Activated T-cell treated with anti-CD3 and anti-CD28 coated beads, Interleukin-2, amount 50 U/mL, for 4 hours (primary cell): Measurements from ENCODE around the gene CT47C1. TPM values are rescaled to one million over a fixed set of nuclear protein-coding genes. Genes with fewer than 3 reads are reported as not detected.
"Not testable (repeated sequence)": the region's sequence is repeated elsewhere in the genome, so short reads cannot be mapped to it uniquely, and the experiment has no call there.

Source experiments
- ATAC-seq, 2 donors: fragments of 200-7000 bp; cut with Tn5 transposase; one replicate each; pipeline ENCODE4 v1.10.0; 2021
- DNase-seq: peaks from one replicate; pipeline ENCODE4 v3.0.0-alpha.2; 2020
- H3K27me3 Mint-ChIP-seq: one replicate; pipeline ENCODE4 v1.8.0; 2021; ENCODE audit warnings: low read depth, mixed read lengths
- H3K36me3 Mint-ChIP-seq: one replicate; pipeline ENCODE4 v1.8.0; 2022; ENCODE audit warnings: mixed read lengths; ENCODE audit not compliant: insufficient read depth
- H3K4me1 Mint-ChIP-seq: one replicate; pipeline ENCODE4 v1.8.0; 2021; ENCODE audit warnings: low read depth, mixed read lengths
- H3K4me3 Mint-ChIP-seq: one replicate; pipeline ENCODE4 v1.8.0; 2021; ENCODE audit warnings: mild to moderate bottlenecking, moderate library complexity, mixed read lengths
- H3K9me3 Mint-ChIP-seq: one replicate; pipeline ENCODE4 v1.8.0; 2021; ENCODE audit warnings: mixed read lengths
- total RNA-seq, 3 donors: library from RNA; stranded (reverse); gene quantifications; one replicate each; pipeline ENCODE4 v1.2.1, GENCODE V29; 2021

The CT47C1 gene
- total RNA-seq: not detected

DNA sequence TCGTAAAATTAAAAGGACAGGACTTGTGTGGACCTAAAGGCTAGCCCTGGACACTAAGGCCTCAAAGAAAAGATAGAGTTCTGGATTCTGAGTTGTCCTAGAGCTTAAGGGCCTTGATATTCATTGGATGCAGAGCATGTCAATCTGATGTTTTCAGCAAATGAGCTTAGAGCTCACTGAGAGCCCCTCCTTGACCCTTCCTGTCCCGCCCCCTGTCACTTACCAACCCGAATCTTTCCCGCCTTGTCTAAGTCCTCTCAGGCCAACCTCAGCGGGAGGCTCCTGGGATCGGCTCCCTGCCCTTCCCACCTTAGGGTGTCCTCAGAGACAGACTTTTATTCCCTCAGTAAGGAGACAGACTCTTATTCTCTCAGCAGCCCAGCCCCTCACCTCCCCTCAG, at the start of gene CT47C1:
CT47C1 (plus strand) TSS at position 250 of the 400 bp plus-strand sequence. CDS start 233 bp downstream, outside the sequence.
- Mint-ChIP-seq H3K9me3 (no peaks in the 10 kb centered on the region), H3K4me1 (no peaks in the 10 kb centered on the region), H3K27me3 (peaks cover 2% of the 10 kb centered on the region), H3K36me3 (no peaks in the 10 kb centered on the region), H3K4me3 (no peak within 1 kb of the TSS)
- no peak for DNase-seq
- no peak for ATAC-seq

DNA sequence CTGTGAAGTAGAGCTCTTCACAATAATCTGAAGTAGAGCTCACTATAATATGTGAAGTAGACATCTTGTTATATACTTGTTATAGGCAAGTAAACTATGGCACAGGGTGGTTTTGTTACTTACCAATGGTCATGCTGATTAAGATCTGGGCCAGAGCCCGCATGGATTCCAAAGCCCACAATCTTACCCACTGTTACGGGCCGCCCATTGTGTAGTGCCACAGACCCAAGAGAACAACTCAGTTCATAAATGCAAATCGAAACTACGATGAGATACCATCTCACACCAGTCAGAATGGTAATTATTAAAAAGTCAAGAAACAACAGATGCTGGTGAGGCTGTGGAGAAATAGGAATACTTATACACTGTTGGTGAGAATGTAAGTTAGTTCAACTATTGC, 46.9 kb upstream of the CT47C1 start:
- Mint-ChIP-seq H3K9me3 (no peaks in the 10 kb centered on the region), H3K4me1 (no peaks in the 10 kb centered on the region), H3K4me3 (no peak overlapping the region), H3K36me3 (no peaks in the 10 kb centered on the region), H3K27me3 (no peaks in the 10 kb centered on the region)
- ATAC-seq: no peak
- DNase-seq: no peak

- DNase-seq, H3K36me3 Mint-ChIP-seq, H3K27me3 Mint-ChIP-seq, H3K4me1 Mint-ChIP-seq, H3K4me3 Mint-ChIP-seq, H3K9me3 Mint-ChIP-seq, ATAC-seq: not testable (repeated sequence)
Observed at GRCh38 chrX:119026344-119026743, 46.4 kb upstream of the CT47C1 start.

DNA sequence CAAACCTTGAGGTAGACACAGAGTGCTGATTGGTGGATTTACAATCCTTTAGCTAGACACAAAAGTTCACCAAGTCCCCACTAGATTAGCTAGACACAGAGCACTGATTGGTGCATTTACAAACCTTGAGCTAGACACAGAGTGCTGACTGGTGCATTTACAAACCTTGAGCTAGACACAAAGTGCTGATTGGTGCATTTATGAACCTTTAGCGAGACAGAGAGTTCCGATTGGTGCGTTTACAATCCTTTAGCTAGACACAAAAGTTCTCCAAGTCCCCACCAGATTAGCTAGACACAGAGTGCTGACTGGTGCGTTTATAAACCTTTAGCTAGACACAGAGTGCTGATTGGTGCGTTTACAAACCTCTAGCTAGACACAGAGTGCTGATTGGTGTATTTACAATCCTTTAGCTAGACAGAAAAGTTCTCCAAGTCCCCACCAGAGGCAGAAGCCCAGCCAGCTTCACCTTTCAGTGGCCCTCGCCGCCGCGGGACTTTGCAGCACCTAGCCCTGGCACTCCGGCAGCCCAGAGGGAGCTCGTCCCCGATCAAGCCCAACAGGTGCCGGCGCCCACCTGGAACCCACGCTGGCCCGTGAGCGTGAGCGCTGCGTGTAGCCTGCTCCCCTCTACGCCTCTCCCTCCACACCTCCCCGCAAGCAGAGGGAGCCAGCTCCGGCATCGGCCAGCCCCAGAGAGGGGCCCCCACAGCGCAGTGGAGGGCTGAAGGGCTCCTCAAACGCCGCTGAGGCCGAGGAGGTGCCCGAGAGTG, 44.6 kb upstream of the CT47C1 start:
- H3K4me3 Mint-ChIP-seq, H3K9me3 Mint-ChIP-seq, H3K4me1 Mint-ChIP-seq, H3K36me3 Mint-ChIP-seq, H3K27me3 Mint-ChIP-seq, ATAC-seq, DNase-seq: not testable (repeated sequence)

DNA sequence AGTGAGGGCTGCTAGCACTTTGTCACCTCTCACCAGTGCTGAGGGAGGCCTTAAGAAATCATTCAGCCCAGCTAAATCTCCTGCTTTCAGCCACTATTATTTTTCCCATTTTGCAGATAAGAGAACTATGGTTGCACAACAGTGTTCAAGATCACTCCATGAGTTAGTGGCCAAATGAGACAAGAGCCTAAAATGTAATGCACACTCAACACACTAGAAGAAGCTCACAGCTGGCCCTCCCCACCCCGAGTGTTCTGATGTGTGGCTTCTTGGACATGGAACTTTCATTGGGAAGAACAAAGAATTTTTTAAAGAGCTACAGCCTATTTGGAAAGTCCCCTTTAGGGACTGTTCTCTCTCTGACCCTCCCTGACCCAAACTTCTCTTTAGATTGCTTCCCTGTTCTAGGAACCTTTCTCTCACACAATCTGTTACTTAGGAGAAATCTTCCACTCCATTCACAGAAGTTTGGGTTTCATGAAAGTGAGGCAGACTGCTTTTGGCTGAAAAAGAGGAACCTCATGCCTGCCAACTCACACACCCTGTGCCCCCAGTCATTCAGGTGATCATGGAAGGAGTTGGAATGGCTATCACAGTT, 44.0 kb upstream of the CT47C1 start:
- no peak for DNase-seq
- Mint-ChIP-seq H3K27me3 (peaks cover 5% of the 10 kb centered on the region), H3K9me3 (no peaks in the 10 kb centered on the region), H3K4me3 (no peak overlapping the region), H3K4me1 (no peaks in the 10 kb centered on the region), H3K36me3 (no peaks in the 10 kb centered on the region)
- ATAC-seq: no peak

- H3K4me1 Mint-ChIP-seq, ATAC-seq, DNase-seq, H3K4me3 Mint-ChIP-seq, H3K27me3 Mint-ChIP-seq, H3K36me3 Mint-ChIP-seq, H3K9me3 Mint-ChIP-seq: not testable (repeated sequence)
Observed at GRCh38 chrX:119029656-119030055, 43.1 kb upstream of the CT47C1 start.

DNA sequence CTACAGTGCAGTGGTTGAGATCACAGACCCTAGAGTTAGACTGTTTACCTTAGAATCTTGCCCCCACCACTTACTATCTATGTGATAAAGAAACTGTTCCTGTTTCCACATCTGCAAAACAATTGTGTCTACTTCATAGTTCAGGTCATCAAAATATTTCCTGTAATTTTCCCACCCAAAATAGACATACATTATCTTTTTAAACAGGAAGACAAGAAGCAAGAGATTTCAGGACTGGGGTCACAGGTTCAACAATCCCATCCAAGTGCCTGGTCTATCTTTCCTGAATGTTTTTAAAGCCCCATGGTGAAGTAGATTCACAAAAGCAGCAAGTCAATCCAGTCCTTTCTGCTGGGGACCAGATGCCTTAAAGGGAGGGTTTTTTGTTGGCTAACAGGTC, 41.8 kb upstream of the CT47C1 start:
- DNase-seq (no peak), ATAC-seq (no peak)
- Mint-ChIP-seq H3K9me3 (peaks cover 5% of the 10 kb centered on the region), H3K36me3 (no peaks in the 10 kb centered on the region), H3K4me3 (no peak overlapping the region), H3K27me3 (peaks cover 5% of the 10 kb centered on the region), H3K4me1 (no peaks in the 10 kb centered on the region)

- H3K4me3 Mint-ChIP-seq: no peak overlapping the region
- ATAC-seq (no peak), DNase-seq (no peak)
- H3K9me3 Mint-ChIP-seq: peaks cover 5% of the 10 kb centered on the region
- no peaks in the 10 kb centered on the region for H3K36me3 Mint-ChIP-seq
- H3K27me3 Mint-ChIP-seq: peaks cover 5% of the 10 kb centered on the region
- H3K4me1 Mint-ChIP-seq: no peaks in the 10 kb centered on the region
Observed at GRCh38 chrX:119036107-119037029, 36.4 kb upstream of the CT47C1 start.

DNA sequence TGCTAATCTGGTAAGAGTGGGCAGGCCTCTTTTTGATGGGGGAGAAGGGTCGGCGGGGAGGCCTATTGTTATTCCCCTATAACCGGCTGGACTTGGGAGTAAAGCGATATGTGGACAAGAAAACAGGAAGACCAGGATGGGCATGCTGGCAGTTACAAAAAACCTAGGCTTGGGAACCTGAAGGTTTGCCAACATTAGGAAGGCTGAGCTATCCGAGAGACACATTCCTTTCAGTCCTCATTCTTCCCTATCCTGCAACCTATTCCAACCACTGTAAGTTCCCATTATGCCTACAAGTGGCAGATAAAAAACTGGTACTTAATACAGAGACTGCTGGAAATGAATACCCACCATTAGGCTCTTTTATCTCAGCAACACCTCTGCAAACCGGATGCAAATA, 32.4 kb upstream of the CT47C1 start:
- DNase-seq (no peak), ATAC-seq (no peak)
- Mint-ChIP-seq H3K36me3 (no peaks in the 10 kb centered on the region), H3K27me3 (no peaks in the 10 kb centered on the region), H3K4me3 (no peak overlapping the region), H3K4me1 (no peaks in the 10 kb centered on the region), H3K9me3 (no peaks in the 10 kb centered on the region)

- Mint-ChIP-seq H3K4me3 (no peak overlapping the region), H3K27me3 (no peaks in the 10 kb centered on the region), H3K36me3 (no peaks in the 10 kb centered on the region), H3K9me3 (no peaks in the 10 kb centered on the region), H3K4me1 (no peaks in the 10 kb centered on the region)
- ATAC-seq: no peak
- no peak for DNase-seq
Observed at GRCh38 chrX:119041175-119041574, 31.6 kb upstream of the CT47C1 start.

DNA sequence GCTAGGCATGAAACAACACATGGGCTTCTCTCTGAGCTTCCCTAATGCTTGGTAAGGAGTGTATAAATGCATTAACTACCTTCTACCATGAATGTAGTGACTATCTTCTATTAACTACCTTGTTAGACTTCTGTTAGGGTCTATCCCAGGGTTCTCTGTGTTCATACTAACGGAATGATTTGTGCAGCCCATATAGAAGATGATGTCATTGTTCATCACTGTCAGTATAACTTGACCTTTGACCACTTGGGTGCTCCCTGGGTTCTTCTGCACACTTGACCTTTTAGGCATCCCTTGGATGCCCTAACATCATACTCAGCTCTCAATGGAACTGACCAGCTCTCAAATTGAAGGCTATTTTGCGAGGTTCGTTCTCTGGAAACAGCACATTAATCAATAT, 30.8 kb upstream of the CT47C1 start:
- H3K36me3 Mint-ChIP-seq: no peaks in the 10 kb centered on the region
- H3K9me3 Mint-ChIP-seq: no peaks in the 10 kb centered on the region
- ATAC-seq: no peak
- no peak overlapping the region for H3K4me3 Mint-ChIP-seq
- H3K27me3 Mint-ChIP-seq: no peaks in the 10 kb centered on the region
- H3K4me1 Mint-ChIP-seq: no peaks in the 10 kb centered on the region
- DNase-seq: no peak

DNA sequence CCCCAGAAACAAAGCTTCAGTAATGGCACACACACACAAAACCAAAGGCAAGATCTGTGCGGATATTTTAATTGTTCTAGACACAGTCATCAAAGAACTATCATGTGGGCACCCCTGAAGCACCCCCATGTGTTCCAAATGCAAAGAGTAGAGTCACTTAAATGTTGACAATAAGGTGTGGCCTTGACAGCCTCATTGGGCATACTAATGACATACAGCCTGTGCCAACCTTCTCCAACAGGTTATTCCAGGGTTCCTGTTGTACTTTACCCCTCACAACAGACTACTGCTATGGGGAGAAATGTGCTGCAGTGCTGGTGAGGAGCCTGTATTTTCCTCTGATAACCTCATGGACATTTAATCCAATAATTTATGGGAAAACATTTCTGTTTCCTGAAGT, 29.8 kb upstream of the CT47C1 start:
- ATAC-seq (no peak), DNase-seq (no peak)
- H3K4me1 Mint-ChIP-seq: no peaks in the 10 kb centered on the region
- H3K27me3 Mint-ChIP-seq: no peaks in the 10 kb centered on the region
- H3K4me3 Mint-ChIP-seq: no peak overlapping the region
- H3K9me3 Mint-ChIP-seq: no peaks in the 10 kb centered on the region
- no peaks in the 10 kb centered on the region for H3K36me3 Mint-ChIP-seq

- Mint-ChIP-seq H3K9me3 (no peaks in the 10 kb centered on the region), H3K4me1 (no peaks in the 10 kb centered on the region), H3K27me3 (no peaks in the 10 kb centered on the region), H3K36me3 (no peaks in the 10 kb centered on the region), H3K4me3 (no peak overlapping the region)
- no peak for ATAC-seq
- DNase-seq: no peak
Observed at GRCh38 chrX:119045884-119046283, 26.9 kb upstream of the CT47C1 start.

- H3K36me3 Mint-ChIP-seq: no peaks in the 10 kb centered on the region
- ATAC-seq (no peak), DNase-seq (no peak)
- H3K4me3 Mint-ChIP-seq: no peak overlapping the region
- H3K27me3 Mint-ChIP-seq: peaks cover 2% of the 10 kb centered on the region
- H3K9me3 Mint-ChIP-seq: no peaks in the 10 kb centered on the region
- H3K4me1 Mint-ChIP-seq: no peaks in the 10 kb centered on the region
Observed at GRCh38 chrX:119055687-119056086, 17.1 kb upstream of the CT47C1 start.
